GM19193 (cell line): ENCODE data around the gene SLX9.

ENCODE experiments used
- POLR2A ChIP-seq: IDR thresholded peaks from 4 replicates; pipeline ENCODE4 v1.6.1; 2011; ENCODE audit not compliant: insufficient read depth, insufficient read length; ENCODE audit errors: extremely low read depth

SLX9 gene

DNA sequence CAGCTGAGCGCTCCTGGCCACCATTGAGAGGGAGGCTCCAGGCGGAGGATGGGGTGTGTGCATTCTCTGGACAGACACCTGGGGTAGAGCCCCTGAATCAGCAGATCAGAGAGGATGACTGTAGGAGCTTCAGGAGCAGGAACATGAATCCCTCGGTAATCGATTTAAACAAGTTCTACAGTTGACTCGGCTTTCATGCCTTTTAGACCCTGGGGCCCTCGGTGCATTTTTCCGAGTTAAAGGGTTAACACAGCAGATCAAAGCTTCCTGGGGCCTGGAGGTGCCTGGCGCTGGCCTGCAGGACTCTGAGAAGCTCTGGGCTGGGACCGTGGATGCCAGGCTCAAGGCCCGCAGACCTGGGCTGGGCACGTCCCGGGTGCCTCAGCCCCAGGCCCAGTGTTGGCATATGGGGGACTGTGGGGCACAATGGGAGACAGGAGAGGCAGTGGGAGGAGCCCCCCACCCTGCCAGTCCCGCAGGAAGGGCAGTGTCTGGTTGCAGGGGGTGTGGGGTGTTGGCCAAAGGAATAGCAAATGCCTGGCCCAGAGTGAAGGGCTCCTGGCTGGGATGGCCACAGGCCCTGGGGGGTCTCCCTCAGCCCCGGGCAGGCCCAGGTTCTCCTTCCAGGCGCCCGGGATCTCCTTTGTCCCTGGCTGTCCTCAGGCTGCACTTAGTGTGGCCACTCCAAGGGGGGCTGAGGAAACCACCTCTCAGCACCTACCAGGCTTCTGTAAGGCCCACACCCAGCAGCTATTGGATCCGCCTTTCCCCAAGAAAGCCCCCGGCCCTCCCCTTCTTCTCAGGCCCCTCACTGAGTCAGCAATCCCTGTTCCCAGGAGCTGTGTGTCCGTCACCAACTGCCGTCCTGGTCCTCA lies 40.1 kb downstream of the SLX9 start:
- no peak for TF ChIP-seq POLR2A

DNA sequence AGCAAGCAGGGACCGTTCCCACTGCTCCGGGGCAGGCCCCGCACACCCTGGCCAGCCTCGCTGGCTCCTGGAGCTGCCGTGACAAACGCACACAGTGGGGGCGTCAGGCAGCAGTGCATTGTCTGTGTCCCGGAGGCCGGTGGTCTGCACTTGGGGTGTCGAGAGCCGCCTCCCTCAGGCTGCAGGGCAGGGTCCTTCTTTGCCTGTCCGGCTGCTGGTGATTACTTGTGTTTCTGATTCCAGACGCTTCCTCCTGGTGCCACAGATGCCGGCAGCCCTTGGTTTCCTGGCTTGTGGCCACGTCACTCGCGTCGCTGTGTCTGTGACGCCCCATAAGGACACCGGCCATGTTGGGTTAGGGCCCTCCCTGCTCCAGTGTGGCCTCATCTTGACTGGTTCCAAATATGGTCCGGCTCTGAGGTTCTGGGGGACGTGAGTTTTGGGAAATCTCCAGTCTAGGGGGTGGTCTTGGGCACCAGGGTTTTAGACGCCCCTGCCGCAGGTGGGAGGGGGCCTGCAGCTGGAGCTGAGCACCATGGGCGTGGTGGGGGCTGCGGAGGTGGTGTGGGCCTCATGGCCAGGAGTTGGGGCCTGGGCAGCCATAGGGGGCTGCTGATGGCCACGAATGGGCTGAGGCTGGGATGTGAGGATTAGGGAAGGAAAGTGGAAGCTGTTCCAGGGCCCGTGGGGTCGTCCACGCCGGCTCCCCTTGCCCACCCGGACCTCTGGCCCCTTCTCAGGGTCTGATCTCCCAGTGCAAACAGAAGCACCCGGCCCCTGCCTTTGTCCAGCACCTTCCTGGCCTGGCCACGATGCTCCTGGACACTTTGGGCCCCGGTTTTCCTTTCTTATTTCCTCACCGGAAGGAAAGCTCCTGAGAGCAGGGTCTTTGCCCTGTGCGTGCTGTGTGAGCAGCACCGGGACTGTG lies 41.0 kb downstream of the SLX9 start:
- no peak for TF ChIP-seq POLR2A

DNA sequence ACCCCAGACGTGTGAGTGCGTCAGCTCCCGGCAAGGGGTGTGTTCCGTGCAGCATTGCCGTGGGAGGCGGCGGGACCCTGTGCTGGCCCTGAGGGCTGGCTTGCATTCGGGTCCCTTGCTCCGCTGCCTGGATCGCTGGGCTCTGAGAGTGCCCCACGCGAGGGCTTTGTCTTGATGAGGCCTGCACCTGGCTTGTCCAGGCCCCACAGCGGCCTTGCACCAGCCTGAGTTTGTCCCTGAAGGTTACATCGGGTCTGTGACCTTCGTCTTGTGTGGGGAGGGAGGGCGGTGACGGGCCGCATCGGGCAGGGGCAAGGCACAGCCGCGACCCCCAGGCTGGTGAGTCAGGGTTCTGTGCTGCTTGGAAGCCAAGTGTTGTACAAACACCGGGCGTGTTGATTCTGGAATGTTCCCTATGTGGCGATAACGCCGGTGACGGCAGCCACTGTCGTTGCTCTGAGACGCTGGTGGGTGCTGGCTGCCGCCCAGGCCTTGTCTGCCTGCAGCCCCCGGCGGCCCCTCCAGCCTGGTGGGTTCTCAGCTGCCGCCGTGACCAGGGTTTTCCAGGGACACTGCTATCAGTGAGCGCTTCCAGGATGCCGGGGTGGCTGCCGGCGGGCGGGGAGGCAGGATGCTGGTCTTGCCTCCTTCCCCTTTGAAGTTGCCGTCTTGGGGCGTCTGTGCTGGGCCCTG lies 42.9 kb downstream of the SLX9 start:
- no peak for TF ChIP-seq POLR2A

DNA sequence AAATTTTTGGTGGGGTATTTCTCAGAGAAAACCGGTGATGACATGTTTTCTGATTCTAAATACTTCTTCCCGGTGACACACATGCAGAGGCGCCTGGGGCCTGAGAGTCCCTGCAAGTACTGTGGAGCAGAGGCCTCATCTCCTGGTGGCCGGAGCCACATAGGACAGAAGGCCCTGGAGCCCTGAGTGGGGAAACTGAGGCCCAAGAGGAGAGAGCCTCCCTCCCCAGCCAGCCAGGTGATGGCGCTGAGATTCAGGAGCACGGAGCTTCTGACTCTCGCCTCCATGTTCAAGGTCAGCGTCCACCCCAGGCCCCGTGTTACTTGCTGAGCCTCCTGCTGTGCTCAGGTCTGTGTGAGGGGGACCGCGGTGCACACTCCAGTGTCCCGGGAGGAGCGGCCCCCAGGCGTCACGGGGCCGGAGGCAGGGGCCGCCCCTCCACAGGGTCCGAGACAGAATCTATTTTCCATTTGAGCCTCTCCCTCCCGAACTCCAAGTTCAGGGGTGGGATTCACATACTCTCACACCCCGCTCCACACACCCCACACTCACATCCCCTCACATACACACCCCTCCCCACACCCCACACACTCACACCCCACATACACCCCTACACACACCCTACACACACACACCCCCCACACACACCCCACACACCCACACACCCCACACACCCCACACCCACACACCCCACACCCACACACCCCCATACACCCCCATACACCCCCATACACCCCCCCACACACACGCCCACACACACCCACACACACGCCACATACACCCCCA lies 43.8 kb downstream of the SLX9 start:
- no peak for TF ChIP-seq POLR2A

DNA sequence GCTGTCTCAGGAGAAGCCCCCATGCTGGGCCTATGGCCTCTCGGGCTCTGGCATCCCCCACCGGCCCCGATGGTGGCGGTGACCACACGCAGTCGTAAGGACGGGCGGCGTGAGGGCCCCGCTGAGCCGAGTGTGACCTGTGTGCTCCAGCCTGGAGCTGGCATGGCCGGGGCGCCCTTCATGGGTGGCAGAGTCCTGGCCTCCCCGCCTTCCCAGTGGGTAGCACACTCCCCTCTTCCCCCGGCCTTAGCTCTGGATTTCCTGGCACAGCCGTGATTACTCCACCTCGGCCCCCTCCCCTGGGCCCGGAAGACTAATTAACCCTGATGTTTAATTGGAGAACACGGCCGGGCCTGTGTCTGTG lies 44.6 kb downstream of the SLX9 start:
- TF ChIP-seq POLR2A = no peak

DNA sequence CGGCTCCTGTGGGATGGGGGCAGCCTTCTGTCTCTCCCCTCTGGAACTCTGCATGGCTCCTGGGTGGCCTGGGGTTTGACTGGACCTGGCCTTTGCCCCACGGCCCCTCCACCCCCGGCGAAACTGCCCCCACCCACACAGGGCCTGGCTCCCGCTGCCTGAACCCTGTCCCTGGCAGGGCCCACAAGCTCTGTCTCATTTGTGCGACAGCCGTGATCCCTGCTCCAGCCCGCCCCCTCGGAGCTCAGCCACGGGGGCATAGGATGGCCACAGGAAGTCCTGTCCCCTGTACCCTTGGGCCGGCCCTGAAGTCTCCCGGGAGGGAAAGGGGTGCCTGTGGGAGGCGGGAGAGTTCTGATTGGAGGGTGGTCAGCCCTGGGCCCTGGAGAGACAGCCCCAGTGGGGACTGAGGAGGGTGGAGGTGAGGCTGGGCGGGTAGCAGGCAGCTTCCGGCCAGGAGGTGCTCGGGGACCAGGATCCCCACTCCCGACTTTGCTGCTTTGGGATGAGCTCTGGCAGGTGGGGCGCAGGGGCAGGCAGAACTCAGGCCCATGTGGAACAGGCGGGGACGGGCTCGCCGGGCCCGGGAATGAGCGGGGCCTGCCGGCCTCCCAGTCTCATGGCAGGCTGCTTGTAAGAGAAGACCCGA lies 45.1 kb downstream of the SLX9 start:
- no peak for TF ChIP-seq POLR2A

DNA sequence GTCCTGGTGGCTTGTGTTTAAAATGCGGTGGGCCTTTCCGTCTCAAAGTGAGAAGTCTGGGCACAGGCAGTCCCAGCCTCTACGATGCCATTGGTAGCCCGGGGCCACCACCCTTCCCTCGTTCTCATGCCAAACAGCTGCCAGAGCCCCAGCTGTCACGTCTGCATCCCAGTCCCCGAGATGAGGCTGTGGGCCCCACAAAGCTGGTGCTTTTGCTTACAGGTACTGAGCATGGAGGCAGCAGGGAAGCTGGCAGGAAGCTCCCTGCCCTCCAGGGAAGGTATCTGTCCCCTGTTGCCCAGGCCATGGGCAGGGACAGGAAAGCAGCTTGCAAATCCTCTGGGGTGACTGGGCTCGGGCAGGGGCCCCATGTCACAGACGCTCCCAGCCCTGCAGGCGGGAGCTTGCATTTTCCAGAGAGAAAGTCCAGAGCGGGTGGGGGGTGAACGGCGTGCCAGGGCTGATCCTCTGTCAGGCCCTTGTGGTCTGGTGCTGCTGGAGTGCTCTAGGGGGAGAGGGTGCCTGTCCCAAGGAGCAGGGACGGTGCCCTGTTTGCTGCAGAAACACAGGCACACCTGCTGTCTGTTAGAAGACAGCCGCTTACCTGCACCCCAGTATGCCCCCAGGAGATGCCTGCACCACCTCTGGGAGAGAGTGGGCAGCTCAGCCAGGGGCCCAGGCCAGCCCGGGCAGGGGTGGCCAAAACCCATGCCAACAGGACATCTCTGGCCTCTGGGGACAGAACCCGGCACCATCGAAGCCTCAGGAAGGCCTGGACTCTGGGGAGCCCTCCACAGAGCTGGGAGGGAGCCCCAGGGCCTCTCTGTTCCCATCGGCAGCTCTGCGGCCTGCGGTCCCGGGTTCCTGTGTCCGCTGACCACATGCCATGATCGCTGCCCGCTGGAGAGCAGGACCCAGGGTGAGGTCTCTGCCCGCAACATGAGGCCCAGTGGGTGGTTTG lies 45.9 kb downstream of the SLX9 start:
- TF ChIP-seq POLR2A = no peak

DNA sequence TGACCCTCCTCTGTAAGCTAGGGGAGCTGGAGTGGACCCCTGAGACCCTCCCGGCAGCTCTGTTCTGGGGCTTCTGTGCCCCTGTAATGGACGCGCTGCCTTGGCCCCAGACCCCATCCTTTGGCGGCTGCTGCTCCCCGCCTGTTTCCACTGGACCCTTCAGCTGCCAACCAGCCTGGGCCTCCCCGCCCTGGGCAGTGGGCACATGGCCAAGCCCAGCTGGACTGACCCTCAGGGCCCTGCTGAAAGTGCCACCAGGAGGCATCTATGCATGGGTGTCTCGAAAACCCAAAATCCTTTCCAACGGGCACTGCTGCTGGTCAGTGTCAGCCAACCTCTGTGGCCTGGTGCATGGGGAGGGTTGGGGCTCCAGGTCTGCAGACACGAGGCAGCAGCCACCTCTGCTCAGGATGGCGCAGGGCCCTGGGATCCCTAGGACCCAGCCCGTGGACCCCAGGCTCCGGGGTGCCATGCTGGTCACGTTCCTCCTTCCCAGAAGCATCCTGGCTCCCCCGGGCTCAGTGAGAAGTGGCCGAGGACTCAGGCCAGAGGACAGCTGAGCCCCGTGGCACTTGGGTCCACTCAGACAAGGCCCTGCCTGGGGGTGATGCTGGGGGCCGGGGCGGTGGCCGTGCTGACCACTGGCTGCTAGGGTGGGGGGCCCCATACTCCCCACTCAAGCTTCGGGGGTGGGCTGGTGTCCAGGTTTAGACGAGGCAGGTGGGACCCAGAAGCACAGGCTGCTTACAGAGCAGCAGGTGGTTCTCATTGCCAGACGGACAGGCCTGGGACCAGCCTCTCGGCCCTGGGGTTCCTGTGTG lies 46.9 kb downstream of the SLX9 start:
- no peak for TF ChIP-seq POLR2A

DNA sequence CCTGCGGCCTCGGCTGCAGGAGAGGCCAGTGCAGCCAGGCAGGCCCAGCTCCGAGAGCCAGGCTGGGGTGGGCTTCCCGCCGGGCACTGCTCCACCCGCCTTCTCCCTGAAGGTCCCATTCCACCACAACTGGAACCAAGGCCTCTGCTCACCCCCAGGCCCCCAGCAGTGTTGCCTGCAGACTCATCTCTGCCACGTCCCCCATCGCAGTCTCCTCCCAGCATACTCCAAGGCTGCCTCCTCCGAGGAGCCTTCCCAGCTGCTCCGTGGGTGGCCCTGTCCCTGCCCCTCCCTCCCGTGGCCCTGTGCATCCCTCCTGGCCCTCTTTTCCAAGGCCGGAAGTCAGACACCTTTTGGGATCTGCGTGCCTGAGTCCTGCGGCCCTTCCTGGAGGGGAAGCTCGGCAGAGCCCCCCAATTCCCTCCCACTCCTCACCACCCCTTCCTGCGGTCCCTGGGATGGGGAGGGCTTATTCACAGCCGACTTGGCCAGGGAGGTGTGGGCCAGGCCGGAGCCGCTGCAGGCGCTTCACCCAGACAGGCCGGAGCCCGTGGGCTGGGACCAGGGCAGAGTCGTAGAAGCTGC lies 47.6 kb downstream of the SLX9 start:
- no peak for TF ChIP-seq POLR2A

DNA sequence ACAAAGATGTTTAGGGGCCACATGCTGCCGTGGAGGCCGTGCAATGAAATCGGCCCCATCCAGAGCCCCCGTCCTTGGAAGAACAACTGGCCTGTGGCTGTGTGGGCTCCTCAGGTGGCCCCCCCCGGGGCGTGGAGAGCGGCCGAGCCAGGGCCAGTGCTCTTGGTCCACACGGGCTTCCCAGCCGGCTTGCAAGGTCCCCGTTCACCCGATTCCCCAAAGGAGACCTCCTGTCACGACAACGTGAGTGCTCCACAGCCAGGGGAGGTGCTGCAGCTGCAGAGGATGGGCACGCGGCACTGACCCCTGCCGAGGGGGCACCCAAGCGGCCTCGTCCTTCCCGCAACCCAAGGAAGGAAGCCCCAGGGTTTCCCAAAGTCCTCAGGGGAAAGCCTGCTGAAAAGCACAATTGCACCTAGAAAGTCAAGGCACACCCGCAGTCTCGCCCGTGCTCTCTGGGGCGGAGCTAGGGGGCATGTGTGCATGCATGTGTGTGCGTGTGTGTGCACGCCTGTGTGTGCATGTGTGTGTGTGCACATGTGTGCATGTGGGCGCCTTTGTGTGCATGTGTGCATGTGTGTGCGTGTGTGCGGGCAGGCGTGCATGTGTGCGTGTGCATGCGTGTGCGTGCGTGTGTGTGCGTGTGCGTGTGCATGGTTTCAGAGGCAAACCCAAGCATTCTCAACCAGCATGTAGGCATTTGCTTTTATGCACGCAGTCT lies 48.2 kb downstream of the SLX9 start:
- no peak for TF ChIP-seq POLR2A
